CD4-positive, CD25-positive, alpha-beta regulatory T cell (primary cell): Measurements from ENCODE around the gene PDE1A. TPM values are rescaled to one million over a fixed set of nuclear protein-coding genes. Genes with fewer than 3 reads are reported as not detected.

Experiments used
- ATAC-seq, 2 donors: fragments of 150-1000 bp; cut with Tn5 transposase; one replicate each; pipeline ENCODE4 v1.10.0; 2021; ENCODE audit warnings: low read depth in 2 of 2, moderate number of reproducible peaks in 2 of 2, moderate library complexity in 1 of 2
- DNase-seq, 3 donors: peaks; one replicate each; pipeline versions ENCODE4 v3.0.0 to v3.0.0-alpha.2; 2012 to 2022; ENCODE audit warnings: mixed read lengths in 1 of 3
- H3K27ac ChIP-seq: one replicate; pipeline ENCODE4 v1.7.0; 2013; ENCODE audit warnings: mild to moderate bottlenecking, low read length; ENCODE audit not compliant: insufficient read depth, poor library complexity, severe bottlenecking
- H3K27me3 ChIP-seq: one replicate; pipeline ENCODE4 v1.7.0; 2013; ENCODE audit warnings: low read length; ENCODE audit not compliant: control insufficient read depth, insufficient read depth
- H3K36me3 ChIP-seq: one replicate; pipeline ENCODE4 v1.7.0; 2013; ENCODE audit warnings: mild to moderate bottlenecking, low read length, moderate library complexity; ENCODE audit not compliant: control insufficient read depth, insufficient read depth
- H3K4me1 ChIP-seq: 2 replicates; pipeline ENCODE4 v1.7.0; 2013; ENCODE audit warnings: mild to moderate bottlenecking, low read length; ENCODE audit not compliant: insufficient read depth, control insufficient read depth, poor library complexity, severe bottlenecking
- H3K4me3 ChIP-seq: one replicate; pipeline ENCODE4 v1.7.0; 2013; ENCODE audit warnings: low read depth, mild to moderate bottlenecking, low read length, moderate library complexity
- H3K9me3 ChIP-seq, 2 experiments: 1 replicate in 1 of 2; 2 replicates in 1 of 2; pipeline ENCODE4 v1.7.0; 2013; ENCODE audit warnings: low read length in 2 of 2, mild to moderate bottlenecking in 1 of 2, moderate library complexity in 1 of 2; ENCODE audit not compliant: control insufficient read depth in 2 of 2
- H3K27ac Mint-ChIP-seq, 3 donors: one replicate each; pipeline ENCODE4 v1.8.0; 2020 to 2022; ENCODE audit warnings: mild to moderate bottlenecking in 3 of 3, mixed read lengths in 3 of 3, moderate library complexity in 2 of 3
- H3K27me3 Mint-ChIP-seq: one replicate; pipeline ENCODE4 v1.8.0; 2022; ENCODE audit warnings: mild to moderate bottlenecking, mixed read lengths
- H3K36me3 Mint-ChIP-seq: one replicate; pipeline ENCODE4 v1.8.0; 2020; ENCODE audit warnings: mixed read lengths
- H3K4me1 Mint-ChIP-seq, 4 donors: one replicate each; pipeline ENCODE4 v1.8.0; 2020 to 2022; ENCODE audit warnings: mixed read lengths in 4 of 4, mild to moderate bottlenecking in 1 of 4
- H3K4me3 Mint-ChIP-seq, 4 donors: one replicate each; pipeline ENCODE4 v1.8.0; 2020 to 2022; ENCODE audit warnings: mild to moderate bottlenecking in 4 of 4, mixed read lengths in 4 of 4, moderate library complexity in 3 of 4
- H3K9me3 Mint-ChIP-seq, 7 donors: one replicate each; pipeline ENCODE4 v1.8.0; 2020 to 2022; ENCODE audit warnings: mixed read lengths in 7 of 7, mild to moderate bottlenecking in 3 of 7, moderate library complexity in 2 of 7
- polyA plus RNA-seq, 4 donors: library from polyadenylated mRNA; unstranded; fragments of 300-500 nt; fragmentation: Illumina TruSeq; gene quantifications; one replicate each; pipeline ENCODE4 v1.2.3, GENCODE V29; 2021
- total RNA-seq: library from RNA; stranded (reverse); gene quantifications from one replicate; pipeline ENCODE4 v1.2.3, GENCODE V29; 2022

Gene PDE1A
- total and polyA plus RNA-seq, 5 donors from 2014 or later: not detected

DNA sequence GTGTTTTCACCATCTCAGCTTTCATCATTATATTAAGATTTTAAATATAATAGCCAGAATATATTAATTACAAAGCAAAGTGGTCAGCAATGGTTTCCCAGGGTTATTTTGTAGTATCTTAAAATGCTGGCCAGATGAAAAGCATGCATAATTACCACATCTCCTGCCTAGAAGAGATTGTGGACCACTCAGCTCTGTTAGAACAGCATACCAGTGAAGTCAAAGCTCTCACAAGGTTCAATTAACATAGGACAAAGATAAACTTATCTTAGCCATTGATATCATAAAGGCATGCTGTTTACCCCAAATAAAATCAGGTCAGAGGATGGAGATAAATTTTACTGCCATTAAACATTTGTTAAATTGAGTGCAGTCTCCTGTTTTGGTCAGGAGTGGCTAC lies 19.3 kb upstream of the PDE1A start:
- Mint-ChIP-seq H3K4me1 (no peaks in the 10 kb centered on the region), H3K9me3 (peaks cover 0 to 6% (median 0%) of the 10 kb centered on the region in 7 donors), H3K36me3 (no peaks in the 10 kb centered on the region), H3K4me3 (no peak overlapping the region), H3K27me3 (no peaks in the 10 kb centered on the region), H3K27ac (no peak overlapping the region)
- H3K27me3 ChIP-seq: no peaks in the 10 kb centered on the region
- no peaks in the 10 kb centered on the region for H3K9me3 ChIP-seq
- no peaks in the 10 kb centered on the region for H3K36me3 ChIP-seq
- H3K27ac ChIP-seq: no peak overlapping the region
- ATAC-seq (no peak), DNase-seq (no peak)
- no peak overlapping the region for H3K4me3 ChIP-seq
- H3K4me1 ChIP-seq: no peaks in the 10 kb centered on the region

- no peaks in the 10 kb centered on the region for H3K36me3 Mint-ChIP-seq
- peaks cover 0 to 6% (median 0%) of the 10 kb centered on the region in 7 donors for H3K9me3 Mint-ChIP-seq
- ATAC-seq: no peak
- H3K4me3 Mint-ChIP-seq: no peak overlapping the region
- Histone ChIP-seq H3K36me3 (no peaks in the 10 kb centered on the region), H3K4me1 (no peaks in the 10 kb centered on the region), H3K27ac (no peak overlapping the region), H3K4me3 (no peak overlapping the region), H3K27me3 (no peaks in the 10 kb centered on the region), H3K9me3 (no peaks in the 10 kb centered on the region)
- H3K27me3 Mint-ChIP-seq: no peaks in the 10 kb centered on the region
- H3K27ac Mint-ChIP-seq: no peak overlapping the region
- DNase-seq: no peak
- no peaks in the 10 kb centered on the region for H3K4me1 Mint-ChIP-seq
These were observed 18.6 kb upstream of the PDE1A start for GRCh38 chr2:182445391-182445965.

DNA sequence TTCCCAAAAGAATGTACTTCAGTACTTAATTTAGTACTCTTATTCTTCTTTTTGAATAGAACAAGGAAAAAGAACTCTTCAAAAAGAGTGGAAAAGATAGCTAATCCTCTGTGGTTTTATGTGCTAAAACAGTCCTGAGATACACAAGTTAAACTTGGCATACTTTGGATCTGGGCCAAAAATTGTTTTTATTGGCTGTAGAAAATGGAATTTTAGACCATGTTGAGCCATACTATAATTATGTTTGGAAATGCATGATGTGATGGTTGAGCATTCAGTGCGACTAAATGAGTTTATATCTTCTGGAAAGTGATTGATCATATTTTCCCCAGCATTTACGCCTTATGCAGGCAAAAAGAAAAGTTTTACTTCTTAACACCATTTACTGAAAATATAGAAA lies 18.0 kb upstream of the PDE1A start:
- Histone ChIP-seq H3K27ac (no peak overlapping the region), H3K4me3 (no peak overlapping the region), H3K36me3 (no peaks in the 10 kb centered on the region), H3K27me3 (no peaks in the 10 kb centered on the region), H3K4me1 (no peaks in the 10 kb centered on the region), H3K9me3 (no peaks in the 10 kb centered on the region)
- peaks cover 0 to 6% (median 0%) of the 10 kb centered on the region in 7 donors for H3K9me3 Mint-ChIP-seq
- DNase-seq: no peak
- no peak overlapping the region for H3K27ac Mint-ChIP-seq
- no peak for ATAC-seq
- no peak overlapping the region for H3K4me3 Mint-ChIP-seq
- H3K27me3 Mint-ChIP-seq: no peaks in the 10 kb centered on the region
- H3K36me3 Mint-ChIP-seq: no peaks in the 10 kb centered on the region
- H3K4me1 Mint-ChIP-seq: no peaks in the 10 kb centered on the region

- H3K4me1 Mint-ChIP-seq: no peaks in the 10 kb centered on the region
- Histone ChIP-seq H3K27me3 (no peaks in the 10 kb centered on the region), H3K4me1 (no peaks in the 10 kb centered on the region), H3K9me3 (no peaks in the 10 kb centered on the region), H3K27ac (no peak overlapping the region), H3K4me3 (no peak overlapping the region), H3K36me3 (no peaks in the 10 kb centered on the region)
- no peak overlapping the region for H3K27ac Mint-ChIP-seq
- no peaks in the 10 kb centered on the region for H3K36me3 Mint-ChIP-seq
- H3K9me3 Mint-ChIP-seq: peaks cover 0 to 6% (median 1%) of the 10 kb centered on the region in 7 donors
- no peak overlapping the region for H3K4me3 Mint-ChIP-seq
- ATAC-seq (no peak), DNase-seq (no peak)
- no peaks in the 10 kb centered on the region for H3K27me3 Mint-ChIP-seq
These were observed 17.3 kb upstream of the PDE1A start for GRCh38 chr2:182444170-182444569.

DNA sequence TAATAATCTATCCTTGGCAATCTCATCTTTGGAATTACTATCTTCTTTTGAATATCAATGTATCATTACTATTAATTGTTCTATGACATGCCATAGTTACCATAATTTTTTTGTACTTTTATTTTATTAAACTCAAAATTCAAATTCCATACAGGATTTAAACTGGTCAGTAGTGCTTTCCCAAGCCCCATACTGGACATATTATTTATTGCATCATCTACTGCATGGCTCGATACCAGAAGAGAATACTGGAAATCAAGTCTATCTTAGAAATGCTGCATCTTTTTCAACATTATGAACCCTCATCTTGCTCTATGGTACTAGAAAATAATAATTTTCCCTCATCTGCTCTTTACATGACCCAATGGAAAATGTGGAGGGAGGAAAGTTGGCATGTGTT lies 9.4 kb upstream of the PDE1A start:
- Histone ChIP-seq H3K27me3 (no peaks in the 10 kb centered on the region), H3K27ac (no peak overlapping the region), H3K36me3 (no peaks in the 10 kb centered on the region), H3K9me3 (no peaks in the 10 kb centered on the region), H3K4me3 (no peak overlapping the region), H3K4me1 (no peaks in the 10 kb centered on the region)
- H3K4me1 Mint-ChIP-seq: no peaks in the 10 kb centered on the region
- DNase-seq: no peak
- H3K9me3 Mint-ChIP-seq: peaks cover 0 to 12% (median under 1%) of the 10 kb centered on the region in 7 donors
- no peak for ATAC-seq
- H3K27ac Mint-ChIP-seq: no peak overlapping the region
- no peaks in the 10 kb centered on the region for H3K27me3 Mint-ChIP-seq
- H3K36me3 Mint-ChIP-seq: no peaks in the 10 kb centered on the region
- H3K4me3 Mint-ChIP-seq: no peak overlapping the region

DNA sequence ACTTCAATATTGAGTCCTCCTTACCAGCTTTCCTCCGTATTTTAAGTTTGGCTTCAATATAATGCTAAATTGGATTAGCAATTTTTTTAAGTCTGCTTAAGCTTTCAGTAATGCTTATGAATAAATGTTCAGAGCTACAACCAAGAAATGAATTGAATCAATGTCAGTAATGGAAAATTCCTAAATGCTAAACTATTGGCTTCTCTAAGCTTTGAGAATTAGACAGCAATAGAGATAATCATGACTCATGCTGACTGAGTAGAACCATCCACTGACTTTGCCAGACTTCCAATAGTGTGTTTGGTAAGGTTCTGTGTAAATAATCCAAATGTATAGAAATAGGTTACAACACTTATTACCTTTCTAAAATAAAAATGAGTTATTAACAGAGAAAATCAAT lies 8.9 kb upstream of the PDE1A start:
- no peaks in the 10 kb centered on the region for H3K27me3 ChIP-seq
- DNase-seq (no peak), ATAC-seq (no peak)
- Mint-ChIP-seq H3K4me3 (no peak overlapping the region), H3K27ac (no peak overlapping the region), H3K4me1 (no peaks in the 10 kb centered on the region), H3K36me3 (no peaks in the 10 kb centered on the region), H3K9me3 (peaks cover 0 to 15% (median 4%) of the 10 kb centered on the region in 7 donors), H3K27me3 (no peaks in the 10 kb centered on the region)
- no peaks in the 10 kb centered on the region for H3K4me1 ChIP-seq
- no peaks in the 10 kb centered on the region for H3K9me3 ChIP-seq
- no peaks in the 10 kb centered on the region for H3K36me3 ChIP-seq
- H3K27ac ChIP-seq: no peak overlapping the region
- no peak overlapping the region for H3K4me3 ChIP-seq

- no peaks in the 10 kb centered on the region for H3K4me1 ChIP-seq
- H3K36me3 ChIP-seq: no peaks in the 10 kb centered on the region
- no peak overlapping the region for H3K4me3 ChIP-seq
- Mint-ChIP-seq H3K27ac (no peak overlapping the region), H3K4me3 (no peak overlapping the region), H3K9me3 (peaks cover 0 to 15% (median 4%) of the 10 kb centered on the region in 7 donors), H3K27me3 (no peaks in the 10 kb centered on the region), H3K36me3 (no peaks in the 10 kb centered on the region), H3K4me1 (no peaks in the 10 kb centered on the region)
- no peaks in the 10 kb centered on the region for H3K9me3 ChIP-seq
- no peak for DNase-seq
- no peak for ATAC-seq
- H3K27me3 ChIP-seq: no peaks in the 10 kb centered on the region
- no peak overlapping the region for H3K27ac ChIP-seq
These were observed 5.2 kb upstream of the PDE1A start for GRCh38 chr2:182432051-182432450.

DNA sequence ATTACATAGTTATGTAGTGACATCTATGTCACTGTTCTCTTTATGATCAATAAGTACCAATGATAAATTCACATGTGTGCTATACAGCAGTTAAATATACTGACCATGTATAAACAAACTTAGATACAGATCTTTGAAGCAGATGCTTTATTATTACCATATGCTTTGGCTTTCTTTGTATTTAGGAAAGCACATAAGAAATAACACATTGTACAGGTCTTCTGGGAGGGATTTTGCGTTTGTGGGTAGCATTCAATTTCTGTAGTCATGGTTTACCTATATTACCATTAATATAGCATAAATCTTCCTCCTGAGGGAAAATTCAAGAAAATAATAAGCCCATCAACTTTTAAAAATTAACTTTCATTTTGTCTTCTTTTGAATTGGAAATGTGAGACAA lies 1.6 kb upstream of the PDE1A start:
- no peak overlapping the region for H3K27ac Mint-ChIP-seq
- ATAC-seq (no peak), DNase-seq (no peak)
- H3K9me3 ChIP-seq: no peaks in the 10 kb centered on the region
- no peaks in the 10 kb centered on the region for H3K36me3 ChIP-seq
- H3K27ac ChIP-seq: no peak overlapping the region
- H3K4me1 Mint-ChIP-seq: no peaks in the 10 kb centered on the region
- no peaks in the 10 kb centered on the region for H3K4me1 ChIP-seq
- no peaks in the 10 kb centered on the region for H3K27me3 ChIP-seq
- no peaks in the 10 kb centered on the region for H3K27me3 Mint-ChIP-seq
- peaks cover 0 to 7% (median 4%) of the 10 kb centered on the region in 7 donors for H3K9me3 Mint-ChIP-seq
- H3K36me3 Mint-ChIP-seq: no peaks in the 10 kb centered on the region
- no peak overlapping the region for H3K4me3 ChIP-seq
- H3K4me3 Mint-ChIP-seq: no peak overlapping the region
